B cell (primary cell): ENCODE measurements around the gene POF1B. TPM values are rescaled to one million over a fixed set of nuclear protein-coding genes. Genes with fewer than 3 reads are reported as not detected.

Experiments used
- polyA plus RNA-seq: library from polyadenylated mRNA; depleted of rRNA; stranded (reverse); fragments of >200 nt; gene quantifications from 2 replicates; pipeline ENCODE4 v1.2.3, GENCODE V29; 2012
- total RNA-seq, 2 donors: library from RNA; stranded (reverse); fragments of 120-200 nt in 1 of 2; gene quantifications; 1 replicate in 1 of 2; 2 replicates in 1 of 2; pipeline versions ENCODE4 v1.2.3 to v1.2.4, GENCODE V29; 2013 to 2022

POF1B gene
- total and polyA plus RNA-seq, 2 donors (not counting 1 experiment from before 2014, with no cell fraction given): 0.78 to 1.9 TPM

Other genes with a start within 250 kb of the POF1B start
- not detected in 2 replicates for gene SATL1, start 135.9 kb downstream of the POF1B start, total RNA-seq
- gene SATL1, start 135.9 kb downstream of the POF1B start, polyA plus RNA-seq: 0.04 TPM in 1 of 2 replicates, not detected in the other
- 7.0 and 7.6 TPM in 2 replicates for gene ZNF711, start 135.7 kb downstream of the POF1B start, total RNA-seq
- 6.1 and 7.4 TPM in 2 replicates for gene ZNF711, start 135.7 kb downstream of the POF1B start, polyA plus RNA-seq